ENCODE data around the gene GPHN.

DNA sequence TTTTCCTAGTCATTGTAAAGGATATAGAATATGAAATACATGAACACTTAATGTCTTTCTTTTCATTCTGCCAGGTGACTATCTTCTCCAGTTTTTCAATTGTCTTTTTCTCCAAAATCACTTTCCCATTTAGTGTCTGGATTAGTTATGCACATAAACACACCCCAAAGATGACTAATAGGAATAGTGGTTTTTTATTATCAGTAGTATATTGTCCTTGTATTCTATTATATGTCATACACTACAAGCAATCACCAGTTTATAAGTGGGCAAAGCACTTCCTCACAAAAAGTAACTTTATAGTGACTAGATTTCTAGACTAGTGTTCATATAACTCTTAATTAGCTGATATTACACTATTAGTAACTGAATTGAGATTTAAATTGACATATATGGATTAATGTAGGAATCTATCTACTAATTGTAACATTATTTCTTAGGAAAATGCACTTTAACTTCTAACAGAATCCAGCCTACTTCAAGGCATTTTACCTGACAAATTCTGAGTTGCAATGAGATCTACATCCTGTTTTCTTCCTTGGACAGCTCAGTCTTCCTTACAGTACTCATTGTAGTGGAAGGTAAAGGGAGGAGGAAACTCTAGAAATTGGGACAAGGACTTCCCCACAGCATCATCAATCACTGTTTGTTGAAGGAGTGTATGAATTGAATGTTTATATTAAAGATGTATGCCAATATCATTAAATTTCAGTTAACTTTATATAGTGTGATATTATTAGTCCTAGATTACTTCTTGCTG lies 495.2 kb downstream of the GPHN start:
- TF ChIP-seq, protein P1, sequence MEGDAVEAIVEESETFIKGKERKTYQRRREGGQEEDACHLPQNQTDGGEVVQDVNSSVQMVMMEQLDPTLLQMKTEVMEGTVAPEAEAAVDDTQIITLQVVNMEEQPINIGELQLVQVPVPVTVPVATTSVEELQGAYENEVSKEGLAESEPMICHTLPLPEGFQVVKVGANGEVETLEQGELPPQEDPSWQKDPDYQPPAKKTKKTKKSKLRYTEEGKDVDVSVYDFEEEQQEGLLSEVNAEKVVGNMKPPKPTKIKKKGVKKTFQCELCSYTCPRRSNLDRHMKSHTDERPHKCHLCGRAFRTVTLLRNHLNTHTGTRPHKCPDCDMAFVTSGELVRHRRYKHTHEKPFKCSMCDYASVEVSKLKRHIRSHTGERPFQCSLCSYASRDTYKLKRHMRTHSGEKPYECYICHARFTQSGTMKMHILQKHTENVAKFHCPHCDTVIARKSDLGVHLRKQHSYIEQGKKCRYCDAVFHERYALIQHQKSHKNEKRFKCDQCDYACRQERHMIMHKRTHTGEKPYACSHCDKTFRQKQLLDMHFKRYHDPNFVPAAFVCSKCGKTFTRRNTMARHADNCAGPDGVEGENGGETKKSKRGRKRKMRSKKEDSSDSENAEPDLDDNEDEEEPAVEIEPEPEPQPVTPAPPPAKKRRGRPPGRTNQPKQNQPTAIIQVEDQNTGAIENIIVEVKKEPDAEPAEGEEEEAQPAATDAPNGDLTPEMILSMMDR (conservative IDR thresholded peaks at IDR 0.05; ENCODE audit: low read depth, low read length) = no peak
- TF ChIP-seq MAZ (IDR thresholded peaks at IDR 0.05; ENCODE audit: borderline replicate concordance, low read depth, low read length) (no peak), CEBPB (IDR thresholded peaks at IDR 0.05; ENCODE audit: low read depth, low read length) (no peak), SMC3 (IDR thresholded peaks at IDR 0.05; ENCODE audit: low read depth, low read length) (no peak), BHLHE40 (IDR thresholded peaks at IDR 0.05; ENCODE audit: low read depth, low read length) (no peak), RAD21 (IDR thresholded peaks at IDR 0.05; ENCODE audit: low read length) (no peak), RCOR1 (IDR thresholded peaks at IDR 0.05; ENCODE audit: insufficient replicate concordance, low read length) (no peak), RFX5 (IDR thresholded peaks at IDR 0.05; ENCODE audit: low read depth, low read length) (no peak), POLR2A (IDR thresholded peaks at IDR 0.05; ENCODE audit: low read depth, low read length) (no peak), USF2 (IDR thresholded peaks at IDR 0.05; ENCODE audit: low read depth, low read length) (no peak), MXI1 (IDR thresholded peaks at IDR 0.05; ENCODE audit: borderline replicate concordance, low read depth, low read length) (no peak)
